AG04450 (cell line): ENCODE results near the gene HBB. TPM values are rescaled to one million over a fixed set of nuclear protein-coding genes. Genes with fewer than 3 reads are reported as not detected.

Experiments
- CTCF ChIA-PET: fragments of 300-600, 350-600 bp; formaldehyde crosslinking; extraction: SDS; loops from one replicate; lab custom pipeline; 2022; ENCODE audit warnings: antibody characterized with exemption, inconsistent platforms; lab: Charles Lee
- POLR2A ChIA-PET: fragments of 350-600 bp; formaldehyde crosslinking; extraction: SDS; loops from one replicate; lab custom pipeline; 2021; ENCODE audit warnings: antibody characterized with exemption, inconsistent platforms; lab: Yijun Ruan, JAX
- DNase-seq: peaks from one replicate; pipeline ENCODE4 v3.0.0-alpha.2; 2011; ENCODE audit warnings: low read depth, low spot score
- H3K27ac ChIP-seq: one replicate; pipeline ENCODE4 v1.5.1; 2012; ENCODE audit warnings: low read depth, low read length, control low read depth
- H3K27me3 ChIP-seq: one replicate; pipeline ENCODE4 v1.6.0; 2012; ENCODE audit warnings: low read length; ENCODE audit not compliant: control insufficient read depth, insufficient read depth
- H3K4me3 ChIP-seq: 2 replicates; pipeline ENCODE4 v1.5.1; 2011; ENCODE audit warnings: mild to moderate bottlenecking, low read depth, low read length, control low read depth
- H3K9me3 ChIP-seq: 2 replicates; pipeline ENCODE4 v1.5.1; 2012; ENCODE audit warnings: low read length; ENCODE audit not compliant: control insufficient read depth, insufficient read depth
- CTCF ChIP-seq: IDR thresholded peaks from 2 replicates; pipeline ENCODE4 v1.5.1; 2011; ENCODE audit warnings: low read depth, low read length, control low read depth, inconsistent platforms
- polyA plus RNA-seq: library from polyadenylated mRNA; depleted of rRNA; stranded (reverse); fragments of >200 nt; gene quantifications from 2 replicates; pipeline ENCODE4 v1.2.3, GENCODE V29; 2011

The HBB gene
- polyA plus RNA-seq, 1 experiment = 0.26 TPM

GRCh38 chr11:5247472-5248192, 20.8 kb upstream of the HBB start:
- POLR2A ChIA-PET = no interaction called here

GRCh38 chr11:5246772-5247471, 20.1 kb upstream of the HBB start:
- Histone ChIP-seq H3K27me3 (no peaks in the 10 kb centered on the region), H3K27ac (no peak overlapping the region), H3K4me3 (no peak overlapping the region), H3K9me3 (no peaks in the 10 kb centered on the region)
- ChIA-PET CTCF (no interaction called here), POLR2A (no interaction called here)
- no peak for TF ChIP-seq CTCF
- no peak for DNase-seq

More at GRCh38 chr11:5247472-5248192, 20.8 kb upstream of the HBB start:
- Histone ChIP-seq H3K27ac (no peak overlapping the region), H3K27me3 (no peaks in the 10 kb centered on the region), H3K9me3 (no peaks in the 10 kb centered on the region), H3K4me3 (no peak overlapping the region)
- TF ChIP-seq CTCF = no peak
- DNase-seq = no peak
- CTCF ChIA-PET = no interaction called here

- Histone ChIP-seq H3K27me3 (no peaks in the 10 kb centered on the region), H3K9me3 (no peaks in the 10 kb centered on the region), H3K4me3 (no peak overlapping the region), H3K27ac (no peak overlapping the region)
- CTCF ChIA-PET = no interaction called here
- DNase-seq = no peak
- POLR2A ChIA-PET = no interaction called here
- no peak for TF ChIP-seq CTCF
These were observed 18.3 kb upstream of the HBB start for GRCh38 chr11:5245155-5245554.

GRCh38 chr11:5243816-5244180, 16.9 kb upstream of the HBB start:
- no peak for DNase-seq
- no peaks in the 10 kb centered on the region for H3K27me3 ChIP-seq
- H3K4me3 ChIP-seq = no peak overlapping the region
- TF ChIP-seq CTCF = no peak
- ChIA-PET POLR2A (no interaction called here), CTCF (no interaction called here)
- no peak overlapping the region for H3K27ac ChIP-seq
- H3K9me3 ChIP-seq = no peaks in the 10 kb centered on the region

- POLR2A ChIA-PET = no interaction called here
- CTCF ChIA-PET = no interaction called here
These were observed 16.3 kb upstream of the HBB start for GRCh38 chr11:5242933-5243815.

More at GRCh38 chr11:5242933-5243815, 16.3 kb upstream of the HBB start:
- no peaks in the 10 kb centered on the region for H3K27me3 ChIP-seq
- no peak for TF ChIP-seq CTCF
- no peak for DNase-seq
- no peak overlapping the region for H3K4me3 ChIP-seq
- no peak overlapping the region for H3K27ac ChIP-seq
- H3K9me3 ChIP-seq = no peaks in the 10 kb centered on the region
